Left hindlimb (tissue), 1 donor: ENCODE measurements around the gene KRTAP5-2.
"Not testable (repeated sequence)": the region's sequence is repeated elsewhere in the genome, so short reads cannot be mapped to it uniquely, and the experiment has no call there.

Experiments
- DNase-seq: peaks from one replicate; pipeline ENCODE4 v3.0.0-alpha.2; 2018

Gene KRTAP5-2

GRCh38 chr11:1586699-1587098 lies 11.4 kb downstream of the KRTAP5-2 start:
- no peak for DNase-seq

- DNase-seq = not testable (repeated sequence)
These were observed 13.3 kb downstream of the KRTAP5-2 start, which contains the start of gene KRTAP5-1 for GRCh38 chr11:1584661-1585370. KRTAP5-1 (minus strand) TSS chr11:1585283; CDS start chr11:1585249, 34 bp downstream.

GRCh38 chr11:1582909-1583308 lies 15.2 kb downstream of the KRTAP5-2 start:
- not testable (repeated sequence) for DNase-seq

GRCh38 chr11:1581976-1582375 lies 16.1 kb downstream of the KRTAP5-2 start:
- no peak for DNase-seq

- no peak for DNase-seq
These were observed 21.3 kb downstream of the KRTAP5-2 start for GRCh38 chr11:1576825-1577224.

GRCh38 chr11:1575756-1576155 lies 22.3 kb downstream of the KRTAP5-2 start:
- not testable (repeated sequence) for DNase-seq

GRCh38 chr11:1574933-1575242 lies 23.2 kb downstream of the KRTAP5-2 start:
- DNase-seq = no peak

GRCh38 chr11:1574238-1574932 lies 23.7 kb downstream of the KRTAP5-2 start:
- no peak for DNase-seq

GRCh38 chr11:1573903-1574237 lies 24.2 kb downstream of the KRTAP5-2 start:
- DNase-seq = no peak

- no peak for DNase-seq
These were observed 24.8 kb downstream of the KRTAP5-2 start for GRCh38 chr11:1573077-1573902.

- DNase-seq = peak; percentile 91
These were observed 25.7 kb downstream of the KRTAP5-2 start, which contains the start of gene DUSP8 for GRCh38 chr11:1572197-1573076. DUSP8 (minus strand) TSS chr11:1572271; CDS start chr11:1565826, 6,445 bp downstream.

GRCh38 chr11:1571760-1572196 lies 26.3 kb downstream of the KRTAP5-2 start:
- no peak for DNase-seq

- no peak for DNase-seq
These were observed 27.0 kb downstream of the KRTAP5-2 start for GRCh38 chr11:1570896-1571759.

- DNase-seq = no peak
These were observed 27.6 kb downstream of the KRTAP5-2 start for GRCh38 chr11:1570531-1570895.

GRCh38 chr11:1570001-1570453 lies 28.1 kb downstream of the KRTAP5-2 start:
- DNase-seq = no peak

GRCh38 chr11:1569251-1569780 lies 28.8 kb downstream of the KRTAP5-2 start:
- no peak for DNase-seq

GRCh38 chr11:1568441-1568911 lies 29.6 kb downstream of the KRTAP5-2 start:
- DNase-seq = no peak

GRCh38 chr11:1567721-1568100 lies 30.4 kb downstream of the KRTAP5-2 start:
- DNase-seq = no peak

GRCh38 chr11:1567052-1567720 lies 30.9 kb downstream of the KRTAP5-2 start:
- DNase-seq = peak; percentile 22

- no peak for DNase-seq
These were observed 31.6 kb downstream of the KRTAP5-2 start for GRCh38 chr11:1566381-1567051.
